Hypothalamus (tissue), 51 donors: ENCODE measurements around the gene TMEM267.
"Not testable (repeated sequence)": the region's sequence is repeated elsewhere in the genome, so short reads cannot be mapped to it uniquely, and the experiment has no call there.

Experiments
- DNase-seq, 51 donors: peaks; one replicate each; lab custom pipeline; 2025; lab: John Stamatoyannopoulos, UW

Gene TMEM267

GRCh38 chr5:43461066-43461465, 22.6 kb downstream of the TMEM267 start:
- no peak for DNase-seq

- DNase-seq: no peak
Observed at GRCh38 chr5:43456556-43456955, 27.1 kb downstream of the TMEM267 start.

GRCh38 chr5:43441575-43441974, 42.1 kb downstream of the TMEM267 start:
- DNase-seq: not testable (repeated sequence)

- DNase-seq: no peak
Observed at GRCh38 chr5:43437062-43437660, 46.5 kb downstream of the TMEM267 start.

- DNase-seq: no peak
Observed at GRCh38 chr5:43433382-43433781, 50.3 kb downstream of the TMEM267 start.

- DNase-seq: peak in 9 of 51 donors; percentile 2 to 57 (median 23)
Observed at GRCh38 chr5:43432486-43433375, 50.9 kb downstream of the TMEM267 start.

GRCh38 chr5:43429706-43430105, 54.0 kb downstream of the TMEM267 start:
- DNase-seq: no peak

- no peak for DNase-seq
Observed at GRCh38 chr5:43429016-43429415, 54.6 kb downstream of the TMEM267 start.

GRCh38 chr5:43427306-43427705, 56.4 kb downstream of the TMEM267 start:
- DNase-seq: no peak

- no peak for DNase-seq
Observed at GRCh38 chr5:43425983-43426382, 57.7 kb downstream of the TMEM267 start.

GRCh38 chr5:43423086-43423485, 60.6 kb downstream of the TMEM267 start:
- DNase-seq: not testable (repeated sequence)

GRCh38 chr5:43422143-43422542, 61.5 kb downstream of the TMEM267 start:
- DNase-seq: no peak

- DNase-seq: no peak
Observed at GRCh38 chr5:43421450-43422133, 62.1 kb downstream of the TMEM267 start.

- no peak for DNase-seq
Observed at GRCh38 chr5:43420241-43420640, 63.4 kb downstream of the TMEM267 start.

GRCh38 chr5:43418561-43418960, 65.1 kb downstream of the TMEM267 start:
- no peak for DNase-seq

- no peak for DNase-seq
Observed at GRCh38 chr5:43416803-43417394, 66.8 kb downstream of the TMEM267 start.

GRCh38 chr5:43415935-43416802, 67.5 kb downstream of the TMEM267 start:
- DNase-seq: no peak

GRCh38 chr5:43413966-43414365, 69.7 kb downstream of the TMEM267 start:
- DNase-seq: no peak

GRCh38 chr5:43412644-43413043, 71.0 kb downstream of the TMEM267 start:
- no peak for DNase-seq

- DNase-seq: no peak
Observed at GRCh38 chr5:43412156-43412555, 71.5 kb downstream of the TMEM267 start, which contains the start of gene CCL28. CCL28 (minus strand) TSS chr5:43412391; CDS start chr5:43412316, 75 bp downstream.
